ENCODE results near the gene MYBL2.

GRCh38 chr20:43658069-43658722 is 8.7 kb upstream of the MYBL2 start:
- TF ChIP-seq CTCF (IDR thresholded peaks at IDR 0.05; ENCODE audit: extremely low read depth in 1 of 2, insufficient read depth in 1 of 2, low read depth in 1 of 2, low read length in 2 of 2) = no peak
- TF ChIP-seq POLR2AphosphoS5 (IDR thresholded peaks at IDR 0.05; ENCODE audit: insufficient read depth, low read depth, low read length) = no peak
- TF ChIP-seq POLR2A (IDR thresholded peaks at IDR 0.05; ENCODE audit: low read depth, low read length) = no peak
- TF ChIP-seq MAX (IDR thresholded peaks at IDR 0.05; ENCODE audit: insufficient read depth, insufficient read length) = no peak
- TF ChIP-seq EZH2 (IDR thresholded peaks at IDR 0.05; ENCODE audit: borderline replicate concordance, low read depth, low read length, severe bottlenecking) = no peak
